C4-2B (cell line): ENCODE measurements around the gene THSD7B.

Experiments
- CTCF ChIP-seq: fragments of 450-650 bp; conservative IDR thresholded peaks from 2 replicates; pipeline ENCODE4 v1.5.1; 2017; ENCODE audit warnings: mild to moderate bottlenecking
- ZFX ChIP-seq: fragments of 450-650 bp; IDR thresholded peaks from 2 replicates; pipeline ENCODE4 v1.6.1; 2017

DNA sequence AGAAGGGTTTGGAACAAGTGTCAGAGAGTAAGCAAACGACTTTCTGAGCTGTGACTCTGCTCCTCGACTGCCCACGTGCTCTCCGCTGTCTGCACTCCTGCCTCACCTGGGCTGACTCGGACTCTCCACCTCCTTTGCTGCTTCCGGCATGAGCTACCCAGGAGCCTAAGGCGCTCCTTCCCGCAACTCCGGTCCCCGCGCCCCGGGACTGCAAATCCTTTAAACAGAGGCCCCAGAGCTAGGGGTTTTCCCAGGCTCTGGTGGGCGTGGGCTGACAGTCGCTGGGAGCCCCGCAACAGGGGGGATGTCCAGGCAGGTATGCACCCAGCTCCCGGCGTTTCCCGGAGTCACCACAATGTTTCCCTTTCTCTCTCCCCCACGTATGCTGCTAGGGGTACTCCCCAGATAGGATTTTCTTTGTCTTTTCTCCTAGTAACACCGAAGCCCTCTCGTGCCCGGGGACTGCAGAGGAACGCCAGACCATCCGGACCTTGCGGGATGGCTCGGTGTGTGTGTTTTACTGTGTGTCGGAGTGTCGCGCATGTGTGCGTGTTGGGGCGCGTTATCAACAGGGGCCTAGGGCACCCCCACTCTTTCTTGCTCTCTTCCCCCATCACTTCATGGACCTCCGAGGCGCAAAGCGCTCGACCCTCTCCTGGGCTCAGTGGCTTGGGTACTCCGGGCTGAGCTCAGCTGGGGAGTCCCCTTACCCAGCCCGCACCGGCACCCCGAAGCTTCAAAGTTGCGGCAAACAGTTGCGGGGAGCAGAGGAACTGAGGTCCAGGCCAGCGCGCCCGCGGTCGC lies 691 bp upstream of the THSD7B start:
- TF ChIP-seq CTCF = no peak
- no peak for TF ChIP-seq ZFX
